Endothelial cell of umbilical vein (primary cell): ENCODE measurements around the gene LST1. TPM values are rescaled to one million over a fixed set of nuclear protein-coding genes. Genes with fewer than 3 reads are reported as not detected.
A peak's percentile ranks its signal among the peaks of the same experiment; 100 is the strongest.

Experiments used
- BruUV-seq: library from RNA; stranded (reverse); fragments of 400-500 nt; replicated peaks from 2 replicates; lab custom pipeline; 2021; lab: Mats Ljungman, UMichigan
- CTCF ChIA-PET: fragments of 300-600, 350-600 bp; sonication (Branson Sonifier 250); formaldehyde crosslinking; loops from one replicate; lab custom pipeline; 2021; ENCODE audit warnings: antibody characterized with exemption, inconsistent platforms; lab: Charles Lee
- POLR2A ChIA-PET: fragments of 300-600, 350-600 bp; sonication (Branson Sonifier 250); formaldehyde crosslinking; loops from one replicate; lab custom pipeline; 2021; ENCODE audit warnings: antibody characterized with exemption, inconsistent platforms; lab: Charles Lee
- DNase-seq: peaks from one replicate; pipeline ENCODE4 v3.0.0-alpha.2; 2011; ENCODE audit warnings: low read depth, low spot score
- FAIRE-seq: peaks from 2 replicates; lab custom pipeline; 2011; peaks lifted over from hg19 to GRCh38; lab: Jason Lieb, UNC
- H2AFZ ChIP-seq: 2 replicates; pipeline ENCODE4 v1.6.0; 2012; ENCODE audit warnings: low read depth, low read length, control low read depth, inconsistent platforms
- H3K27ac ChIP-seq: 2 replicates; pipeline ENCODE4 v1.5.1; 2011; ENCODE audit warnings: low read depth, mild to moderate bottlenecking, control low read depth, low read length, moderate library complexity; ENCODE audit not compliant: insufficient read depth
- H3K27me3 ChIP-seq, 2 experiments: 2 replicates each; pipeline versions ENCODE4 v1.6.0 to v1.6.1; 2011; ENCODE audit warnings: low read length in 2 of 2, mixed read lengths in 1 of 2; ENCODE audit not compliant: control insufficient read depth in 2 of 2, insufficient read depth in 2 of 2
- H3K36me3 ChIP-seq, 2 experiments: 2 replicates in 1 of 2; 3 replicates in 1 of 2; pipeline ENCODE4 v1.5.1; 2011; ENCODE audit warnings: low read length in 2 of 2, mild to moderate bottlenecking in 1 of 2, moderate library complexity in 1 of 2; ENCODE audit not compliant: control insufficient read depth in 2 of 2, insufficient read depth in 2 of 2; ENCODE audit errors: extremely low read depth in 1 of 2
- H3K4me1 ChIP-seq: 3 replicates; pipeline ENCODE4 v1.5.1; 2011; ENCODE audit warnings: mild to moderate bottlenecking, low read length; ENCODE audit not compliant: control insufficient read depth, insufficient read depth; ENCODE audit errors: extremely low read depth
- H3K4me2 ChIP-seq: 2 replicates; pipeline ENCODE4 v1.6.1; 2011; ENCODE audit warnings: low read length, control low read depth, mixed read lengths; ENCODE audit not compliant: insufficient read depth
- H3K4me3 ChIP-seq, 3 experiments: fragments of 200-600 bp in 1 of 3; sonication (generic), shearing (Covaris generic) in 1 of 3; replicated peaks in 1 of 3; 2 replicates each; pipeline ENCODE4 v1.5.1; 2011 to 2016; ENCODE audit warnings: control low read depth in 3 of 3, low read length in 3 of 3, mild to moderate bottlenecking in 2 of 3, inconsistent platforms in 1 of 3, low read depth in 1 of 3, moderate library complexity in 1 of 3; ENCODE audit not compliant: insufficient read depth in 1 of 3
- H3K79me2 ChIP-seq: 2 replicates; pipeline ENCODE4 v1.6.0; 2012; ENCODE audit warnings: low read length, inconsistent platforms; ENCODE audit not compliant: control insufficient read depth, insufficient read depth
- H3K9ac ChIP-seq: replicated peaks from 2 replicates; pipeline ENCODE3; 2011; ENCODE audit warnings: low read length, control low read depth; ENCODE audit not compliant: insufficient read depth; ENCODE audit errors: extremely low read depth
- H3K9me1 ChIP-seq: replicated peaks from 3 replicates; pipeline ENCODE4 v1.6.0; 2011; ENCODE audit warnings: mild to moderate bottlenecking, low read length; ENCODE audit not compliant: control insufficient read depth, insufficient read depth; ENCODE audit errors: extremely low read depth
- H3K9me3 ChIP-seq: replicated peaks from 2 replicates; pipeline ENCODE4 v1.5.1; 2012; ENCODE audit warnings: low read length, inconsistent platforms; ENCODE audit not compliant: control insufficient read depth, insufficient read depth
- H4K20me1 ChIP-seq: replicated peaks from 2 replicates; pipeline ENCODE3; 2011; ENCODE audit warnings: mild to moderate bottlenecking, low read length; ENCODE audit not compliant: control insufficient read depth, insufficient read depth; ENCODE audit errors: extremely low read depth
- CTCF ChIP-seq, 2 donors: IDR thresholded peaks; 1 replicate in 1 of 2; 2 replicates in 1 of 2; pipeline ENCODE4 v1.5.1; 2011; ENCODE audit warnings: low read length in 2 of 2, mild to moderate bottlenecking in 2 of 2, moderate library complexity in 2 of 2, control low read depth in 1 of 2, inconsistent platforms in 1 of 2, low read depth in 1 of 2; ENCODE audit not compliant: insufficient read depth in 1 of 2; ENCODE audit errors: extremely low read depth in 1 of 2
- EZH2 ChIP-seq: IDR thresholded peaks from 2 replicates; pipeline ENCODE4 v1.6.1; 2012; ENCODE audit warnings: borderline replicate concordance, low read depth, mild to moderate bottlenecking, moderate library complexity, low read length, inconsistent platforms; ENCODE audit not compliant: severe bottlenecking
- FOS ChIP-seq: IDR thresholded peaks from 2 replicates; pipeline ENCODE4 v1.6.1; 2011; ENCODE audit warnings: mild to moderate bottlenecking, low read length, moderate library complexity, borderline replicate concordance; ENCODE audit not compliant: insufficient read depth
- GATA2 ChIP-seq: IDR thresholded peaks from 2 replicates; pipeline ENCODE4 v1.7.0; 2011; ENCODE audit warnings: low read depth, mild to moderate bottlenecking, moderate library complexity, mixed read lengths, low read length; ENCODE audit not compliant: insufficient read length, insufficient read depth
- JUN ChIP-seq: IDR thresholded peaks from 2 replicates; pipeline ENCODE4 v1.6.1; 2011; ENCODE audit warnings: borderline replicate concordance, low read depth; ENCODE audit not compliant: insufficient read length, insufficient read depth
- MAX ChIP-seq: IDR thresholded peaks from 2 replicates; pipeline ENCODE4 v1.6.1; 2011; ENCODE audit not compliant: insufficient read depth, insufficient read length
- MYC ChIP-seq: IDR thresholded peaks from one replicate; pipeline ENCODE4 v1.6.1; 2011; ENCODE audit warnings: mild to moderate bottlenecking, low read depth, low read length
- POLR2A ChIP-seq: IDR thresholded peaks from 2 replicates; pipeline ENCODE4 v1.6.1; 2012; ENCODE audit warnings: low read depth, mild to moderate bottlenecking, control low read depth, low read length
- POLR2AphosphoS5 ChIP-seq: IDR thresholded peaks from 2 replicates; pipeline ENCODE4 v1.6.1; 2012; ENCODE audit warnings: low read depth, mild to moderate bottlenecking, control low read depth, low read length, moderate library complexity; ENCODE audit not compliant: insufficient read depth
- dilution Hi-C: fragments of 300-500 bp; cut with MboI; formaldehyde crosslinking; loops from one replicate; pipeline ENCODE4 v1.15.0; 2019; ENCODE audit warnings: low sequenced_read_pairs; ENCODE audit not compliant: extremely low pct_ligation_motif_present
- intact Hi-C: fragments of 100-400 bp; cut with micrococcal nuclease; formaldehyde crosslinking; loops from one replicate; pipeline ENCODE4 v1.10.0; 2022
- polyA plus RNA-seq, 4 experiments: library from polyadenylated mRNA; depleted of rRNA in 3 of 4; stranded (reverse) in 3 of 4; unstranded in 1 of 4; fragments of >200 nt; gene quantifications; 2 replicates each; pipeline versions ENCODE4 v1.2.1 to v1.2.3, GENCODE V29; 2011 to 2012; ENCODE audit warnings: missing spikeins in 1 of 4
- total RNA-seq: library from RNA; stranded (reverse); gene quantifications from 2 replicates; pipeline ENCODE4 v1.2.3, GENCODE V29; 2021

LST1 gene
- total and polyA plus RNA-seq, 2 donors (not counting 3 experiments of a cell fraction or from before 2014, with no cell fraction given), result 1.00 to 1.8 TPM

- intact Hi-C loops (no loop called here), dilution Hi-C loops (no loop called here)
- CTCF ChIA-PET, result interaction anchor here (17.0 to 32.6 kb wide), 2 partner anchors 8 to 32 kb away, joined by 286 to 1517 read pairs; partner anchors contain the start of genes ATP6V1G2, DDX39B, NCR3 and NFKBIL1
- no peak for TF ChIP-seq FOS
- TF ChIP-seq CTCF (IDR thresholded peaks at IDR 0.05; ENCODE audit: extremely low read depth in 1 of 2, insufficient read depth in 1 of 2, low read depth in 1 of 2, low read length in 2 of 2), result no peak
- TF ChIP-seq MAX, result no peak
- no peak for TF ChIP-seq GATA2
- TF ChIP-seq POLR2AphosphoS5, result no peak
- no peak for TF ChIP-seq EZH2
- TF ChIP-seq JUN, result no peak
- TF ChIP-seq MYC, result no peak
- TF ChIP-seq POLR2A, result no peak
- FAIRE-seq (no peak), DNase-seq (no peak)
- Histone ChIP-seq H3K4me3 (no peak overlapping the region), H3K4me1 (no peaks in the 10 kb centered on the region), H3K79me2 (no peaks in the 10 kb centered on the region), H3K36me3 (no peaks in the 10 kb centered on the region), H3K27me3 (no peaks in the 10 kb centered on the region), H3K9me1 (no peaks in the 10 kb centered on the region), H4K20me1 (no peaks in the 10 kb centered on the region), H3K4me2 (no peak overlapping the region), H3K27ac (no peak overlapping the region), H3K9me3 (no peaks in the 10 kb centered on the region), H3K9ac (no peak overlapping the region), H2AFZ (peak overlapping the region; percentile 15)
- BruUV-seq, result no TSS peak
- POLR2A ChIA-PET, result interaction anchor here (1.6 kb wide), 1 partner anchor 7 kb away, joined by 5 read pairs; no protein-coding TSS in a partner anchor
Observed at GRCh38 chr6:31587791-31588777, 2.0 kb downstream of the LST1 start.
